Heart left ventricle (tissue), 16 donors: ENCODE results near the gene ARHGEF10L. TPM values are rescaled to one million over a fixed set of nuclear protein-coding genes. Genes with fewer than 3 reads are reported as not detected.

Source experiments
- ATAC-seq, 4 donors: fragments of 200-7000 bp; cut with Tn5 transposase; one replicate each; pipeline ENCODE4 v1.9.1; 2020 to 2022; ENCODE audit warnings: moderate library complexity in 4 of 4, mild to moderate bottlenecking in 3 of 4, moderate number of reproducible peaks in 1 of 4
- DNase-seq, 5 donors: peaks; one replicate each; pipeline ENCODE4 v3.0.0-alpha.2; 2020
- H3K27ac ChIP-seq, 12 donors: fragments of 200-600 bp; sonication (generic) in 4 of 12; one replicate each; pipeline versions ENCODE4 v1.5.0 to v1.8.0; 2016 to 2022; ENCODE audit warnings: mild to moderate bottlenecking in 2 of 12
- H3K27me3 ChIP-seq, 9 donors: fragments of 200-600 bp; sonication (generic) in 2 of 9; one replicate each; pipeline versions ENCODE4 v1.5.1 to v1.8.0; 2016 to 2022; ENCODE audit warnings: mild to moderate bottlenecking in 3 of 9
- H3K36me3 ChIP-seq, 9 donors: fragments of 200-600 bp; sonication (generic) in 2 of 9; one replicate each; pipeline versions ENCODE4 v1.5.0 to v1.8.0; 2018 to 2022; ENCODE audit warnings: mild to moderate bottlenecking in 2 of 9
- H3K4me1 ChIP-seq, 12 donors: fragments of 200-600 bp; sonication (generic) in 4 of 12; one replicate each; pipeline versions ENCODE4 v1.5.0 to v1.8.0; 2016 to 2022; ENCODE audit warnings: mild to moderate bottlenecking in 3 of 12
- H3K4me3 ChIP-seq, 12 donors: fragments of 200-600 bp; sonication (generic) in 4 of 12; one replicate each; pipeline versions ENCODE4 v1.5.0 to v1.8.0; 2017 to 2022; ENCODE audit warnings: mild to moderate bottlenecking in 9 of 12, moderate library complexity in 4 of 12
- H3K9me3 ChIP-seq, 12 donors: fragments of 200-600 bp; sonication (generic) in 4 of 12; one replicate each; pipeline versions ENCODE4 v1.5.0 to v1.8.0; 2016 to 2022; ENCODE audit warnings: mild to moderate bottlenecking in 1 of 12
- POLR2A ChIP-seq, 2 donors: fragments of 450-650 bp; IDR thresholded peaks; one replicate each; pipeline ENCODE4 v1.6.1; 2017; ENCODE audit warnings: antibody characterized with exemption in 2 of 2, mild to moderate bottlenecking in 2 of 2, moderate library complexity in 2 of 2
- WGBS, 4 donors: extraction: QIAGEN DNeasy Blood & Tissue Kit in 2 of 4; methylation state at CpG; one replicate each; pipeline versions ENCODE4 v1.1.5 to v1.1.7; 2013 to 2018; 5-methylcytosine and 5-hydroxymethylcytosine counted together
- intact Hi-C, 10 donors: fragments of 100-400 bp; cut with DNase I; formaldehyde crosslinking; loops; one replicate each; pipeline versions ENCODE4 v1.11.1 to v1.14.2; 2022
- polyA plus RNA-seq, 2 donors: library from polyadenylated mRNA; stranded (reverse); fragments of 200-250 nt; gene quantifications; one replicate each; pipeline ENCODE4 v1.2.3, GENCODE V29; 2013
- total RNA-seq, 9 donors: library from RNA; depleted of rRNA in 2 of 9; stranded (reverse); fragments of >200 nt in 2 of 9; fragmentation: NEBNext Ultra II Directional in 3 of 9; extraction: Animal tissue kit (Norgen Biotek cat#: 25700) in 3 of 9; gene quantifications; one replicate each; pipeline versions ENCODE4 v1.1.0 to v1.2.4, GENCODE V29; 2016 to 2023
- TF ChIP-seq, protein P1 (sequence below), 12 donors: fragments of 200-600 bp; sonication (generic) in 4 of 12; IDR thresholded peaks; one replicate each; pipeline versions ENCODE4 v1.5.0 to v1.8.0; 2018 to 2022; ENCODE audit warnings: antibody characterized with exemption in 12 of 12, mild to moderate bottlenecking in 5 of 12
- donor health status: ischemic (EF 13 %, LVEDD 7.1; RV severe dilation, severe dysfunction).
- donor health status: healthy with polysubstance abuse.
- donor health status: DM: no; HTN: yes; CAD: no.
- donor health status: DM: no; HTN: no; CAD: no.
- donor health status: ischemic (EF 25% LVEDD 6.9; RV normal size, moderate dysfunction).
- donor health status: ischemic (EF 25% LVEDD 5.7; RV mildly dilated, moderate dysfunction).
- donor health status: healthy.
- donor health status: DM: yes; HTN: yes; CAD: no.
- donor health status: ischemic (EF 35%, LVEDD 5.7; RV mildly dilated, moderate dysfunction).
- donor health status: nonischemic (EF 11% LVEDD 7.7; RV severe dilation, severe dysfunction).
- donor health status: DM: yes; HTN: yes; CAD: no.
- donor health status: PGD.
- donor health status: ischemic (EF 29% LVEDD 5.4; RV normal size, mild dysfunction).
- donor health status: nonischemic (EF 23%, LVEDD 6.1; RV moderate dilation, normal function).

ARHGEF10L gene
- total and polyA plus RNA-seq, 11 donors, result 44.6 to 72.8 (median 57.9) TPM

GRCh38 chr1:17645068-17645911 is 105.8 kb downstream of the ARHGEF10L start:
- H3K4me1 ChIP-seq, result peaks cover 0 to 12% (median 0%) of the 10 kb centered on the region in 12 donors
- 88 to 92% (median 90%) methylated on average over 21 to 28 of the region's 28 CpGs for WGBS, 4 donors
- DNase-seq (no peak), ATAC-seq (no peak)
- TF ChIP-seq POLR2A (IDR thresholded peaks at IDR 0.05), result no peak
- TF ChIP-seq, protein P1, sequence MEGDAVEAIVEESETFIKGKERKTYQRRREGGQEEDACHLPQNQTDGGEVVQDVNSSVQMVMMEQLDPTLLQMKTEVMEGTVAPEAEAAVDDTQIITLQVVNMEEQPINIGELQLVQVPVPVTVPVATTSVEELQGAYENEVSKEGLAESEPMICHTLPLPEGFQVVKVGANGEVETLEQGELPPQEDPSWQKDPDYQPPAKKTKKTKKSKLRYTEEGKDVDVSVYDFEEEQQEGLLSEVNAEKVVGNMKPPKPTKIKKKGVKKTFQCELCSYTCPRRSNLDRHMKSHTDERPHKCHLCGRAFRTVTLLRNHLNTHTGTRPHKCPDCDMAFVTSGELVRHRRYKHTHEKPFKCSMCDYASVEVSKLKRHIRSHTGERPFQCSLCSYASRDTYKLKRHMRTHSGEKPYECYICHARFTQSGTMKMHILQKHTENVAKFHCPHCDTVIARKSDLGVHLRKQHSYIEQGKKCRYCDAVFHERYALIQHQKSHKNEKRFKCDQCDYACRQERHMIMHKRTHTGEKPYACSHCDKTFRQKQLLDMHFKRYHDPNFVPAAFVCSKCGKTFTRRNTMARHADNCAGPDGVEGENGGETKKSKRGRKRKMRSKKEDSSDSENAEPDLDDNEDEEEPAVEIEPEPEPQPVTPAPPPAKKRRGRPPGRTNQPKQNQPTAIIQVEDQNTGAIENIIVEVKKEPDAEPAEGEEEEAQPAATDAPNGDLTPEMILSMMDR (IDR thresholded peaks at IDR 0.05), result no peak
- no peak overlapping the region for H3K27ac ChIP-seq
- H3K27me3 ChIP-seq, result no peaks in the 10 kb centered on the region
- no peaks in the 10 kb centered on the region for H3K9me3 ChIP-seq
- peaks cover 0 to 87% (median 55%) of the 10 kb centered on the region in 9 donors for H3K36me3 ChIP-seq
- H3K4me3 ChIP-seq, result no peak overlapping the region
- intact Hi-C loops, result no loop called here

GRCh38 chr1:17646444-17647280 is 107.2 kb downstream of the ARHGEF10L start:
- TF ChIP-seq, protein P1 (IDR thresholded peaks at IDR 0.05), result no peak
- no peak for TF ChIP-seq POLR2A (IDR thresholded peaks at IDR 0.05)
- H3K4me3 ChIP-seq, result no peak overlapping the region
- H3K4me1 ChIP-seq, result peaks cover 0 to 12% (median 0%) of the 10 kb centered on the region in 12 donors
- WGBS, 4 donors, result 87 to 91% (median 90%) methylated on average over 29 to 32 of the region's 32 CpGs
- peaks cover 0 to 87% (median 47%) of the 10 kb centered on the region in 9 donors for H3K36me3 ChIP-seq
- no peaks in the 10 kb centered on the region for H3K9me3 ChIP-seq
- ATAC-seq (peak in 1 of 4 donors; percentile 3), DNase-seq (no peak)
- no peak overlapping the region for H3K27ac ChIP-seq
- intact Hi-C loops, result no loop called here
- no peaks in the 10 kb centered on the region for H3K27me3 ChIP-seq

- peaks cover 0 to 93% (median 40%) of the 10 kb centered on the region in 9 donors for H3K36me3 ChIP-seq
- no peak overlapping the region for H3K4me3 ChIP-seq
- no peak for DNase-seq
- intact Hi-C loops, result no loop called here
- H3K9me3 ChIP-seq, result no peaks in the 10 kb centered on the region
- H3K27me3 ChIP-seq, result no peaks in the 10 kb centered on the region
- peaks cover 0 to 18% (median 3%) of the 10 kb centered on the region in 12 donors for H3K4me1 ChIP-seq
- H3K27ac ChIP-seq, result peak overlapping the region in 4 of 12 donors; percentile 4 to 52 (median 27)
- no peak for TF ChIP-seq POLR2A (IDR thresholded peaks at IDR 0.05)
- TF ChIP-seq, protein P1 (IDR thresholded peaks at IDR 0.05), result no peak
- ATAC-seq, result no peak
- WGBS, 4 donors, result 81 to 84% (median 83%) methylated on average over 20 of the region's 20 CpGs
Measured at GRCh38 chr1:17648457-17649145, 109.1 kb downstream of the ARHGEF10L start.
